Ovary (tissue), 3 donors: ENCODE results near the gene DDN.

Experiments
- POLR2A ChIP-seq: fragments of 450-650 bp; IDR thresholded peaks from one replicate; pipeline ENCODE4 v1.6.1; 2017; ENCODE audit warnings: antibody characterized with exemption, mild to moderate bottlenecking, moderate library complexity
- TF ChIP-seq, protein P1 (sequence below), 3 donors: fragments of 450-650 bp in 2 of 3; fragments of 200-600 bp in 1 of 3; IDR thresholded peaks; one replicate each; pipeline versions ENCODE4 v1.5.1 to v1.8.0; 2016 to 2022; ENCODE audit warnings: antibody characterized with exemption in 3 of 3, mild to moderate bottlenecking in 1 of 3
- donor health status: DM: no; HTN: no; CAD: no.

DNA sequence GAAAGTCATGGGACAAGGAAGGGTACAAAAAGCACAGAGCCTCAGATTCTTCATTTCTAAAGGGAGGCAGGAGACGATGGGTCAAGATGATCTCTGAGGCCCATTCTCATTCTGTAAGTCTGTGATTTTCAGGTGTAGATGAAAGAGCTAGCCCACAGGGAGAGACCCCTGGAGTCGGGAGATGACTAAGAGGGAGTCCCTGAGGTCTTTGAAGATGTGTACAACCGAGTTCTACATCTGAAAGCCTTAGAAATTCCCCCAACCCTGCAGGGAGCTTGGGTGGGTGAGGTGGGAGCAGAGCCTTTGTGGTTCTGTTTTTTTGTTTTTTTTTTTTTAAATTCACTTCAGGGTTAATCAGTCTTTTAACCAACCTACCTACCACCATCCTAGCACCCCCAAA lies 30.7 kb downstream of the DDN start:
- TF ChIP-seq, protein P1, sequence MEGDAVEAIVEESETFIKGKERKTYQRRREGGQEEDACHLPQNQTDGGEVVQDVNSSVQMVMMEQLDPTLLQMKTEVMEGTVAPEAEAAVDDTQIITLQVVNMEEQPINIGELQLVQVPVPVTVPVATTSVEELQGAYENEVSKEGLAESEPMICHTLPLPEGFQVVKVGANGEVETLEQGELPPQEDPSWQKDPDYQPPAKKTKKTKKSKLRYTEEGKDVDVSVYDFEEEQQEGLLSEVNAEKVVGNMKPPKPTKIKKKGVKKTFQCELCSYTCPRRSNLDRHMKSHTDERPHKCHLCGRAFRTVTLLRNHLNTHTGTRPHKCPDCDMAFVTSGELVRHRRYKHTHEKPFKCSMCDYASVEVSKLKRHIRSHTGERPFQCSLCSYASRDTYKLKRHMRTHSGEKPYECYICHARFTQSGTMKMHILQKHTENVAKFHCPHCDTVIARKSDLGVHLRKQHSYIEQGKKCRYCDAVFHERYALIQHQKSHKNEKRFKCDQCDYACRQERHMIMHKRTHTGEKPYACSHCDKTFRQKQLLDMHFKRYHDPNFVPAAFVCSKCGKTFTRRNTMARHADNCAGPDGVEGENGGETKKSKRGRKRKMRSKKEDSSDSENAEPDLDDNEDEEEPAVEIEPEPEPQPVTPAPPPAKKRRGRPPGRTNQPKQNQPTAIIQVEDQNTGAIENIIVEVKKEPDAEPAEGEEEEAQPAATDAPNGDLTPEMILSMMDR (IDR thresholded peaks at IDR 0.05) = no peak
- no peak for TF ChIP-seq POLR2A
